Measurements from ENCODE around the gene CHST3.
A peak's percentile ranks its signal among the peaks of the same experiment; 100 is the strongest.
"Not testable (repeated sequence)": the region's sequence is repeated elsewhere in the genome, so short reads cannot be mapped to it uniquely, and the experiment has no call there.

The CHST3 gene

GRCh38 chr10:71964098-71964742 lies at the start of gene CHST3:
CHST3 (plus strand) TSS chr10:71964395; CDS start chr10:72005843, 41,448 bp downstream.
- DNase-seq, result no peak

DNA sequence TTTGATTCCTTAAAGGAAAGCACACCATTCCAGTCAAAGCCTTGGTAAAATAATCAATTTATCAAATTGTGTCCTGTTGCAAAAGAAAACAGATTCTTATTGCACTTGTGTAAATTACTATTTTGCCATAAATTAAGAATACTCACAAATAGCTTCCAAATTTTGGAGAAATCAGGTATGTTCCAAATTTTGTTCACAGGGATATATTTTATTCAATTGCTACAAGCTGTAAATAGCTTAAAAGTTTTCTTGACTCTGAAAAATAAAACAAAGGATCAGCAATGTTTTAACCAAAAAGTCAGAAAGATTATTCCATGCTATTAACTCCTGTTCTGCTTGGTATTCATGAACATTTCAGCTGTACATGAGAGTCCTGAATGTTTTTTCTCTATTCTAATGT lies 47.4 kb upstream of the CHST3 start:
- DNase-seq, result no peak

DNA sequence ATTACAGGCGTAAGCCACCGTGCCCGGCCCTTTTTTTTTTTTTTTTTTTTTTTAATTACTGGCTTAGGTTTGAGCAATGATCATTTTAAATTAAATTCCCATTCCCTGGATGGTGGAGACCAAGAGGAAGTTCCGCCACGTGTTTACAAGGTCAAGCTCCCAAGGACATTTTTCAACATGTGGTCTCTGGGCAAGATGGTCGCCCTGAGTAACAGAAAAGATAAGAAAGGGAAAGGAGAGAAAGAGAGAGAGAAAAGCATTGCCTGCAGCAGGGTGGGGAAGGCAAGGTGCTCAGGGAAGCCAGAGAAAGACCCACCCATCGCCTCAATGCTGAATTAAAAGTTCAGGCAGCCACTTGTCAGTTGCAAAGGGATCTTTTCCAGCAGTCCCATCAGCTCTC lies 45.2 kb upstream of the CHST3 start:
- DNase-seq, result no peak

DNA sequence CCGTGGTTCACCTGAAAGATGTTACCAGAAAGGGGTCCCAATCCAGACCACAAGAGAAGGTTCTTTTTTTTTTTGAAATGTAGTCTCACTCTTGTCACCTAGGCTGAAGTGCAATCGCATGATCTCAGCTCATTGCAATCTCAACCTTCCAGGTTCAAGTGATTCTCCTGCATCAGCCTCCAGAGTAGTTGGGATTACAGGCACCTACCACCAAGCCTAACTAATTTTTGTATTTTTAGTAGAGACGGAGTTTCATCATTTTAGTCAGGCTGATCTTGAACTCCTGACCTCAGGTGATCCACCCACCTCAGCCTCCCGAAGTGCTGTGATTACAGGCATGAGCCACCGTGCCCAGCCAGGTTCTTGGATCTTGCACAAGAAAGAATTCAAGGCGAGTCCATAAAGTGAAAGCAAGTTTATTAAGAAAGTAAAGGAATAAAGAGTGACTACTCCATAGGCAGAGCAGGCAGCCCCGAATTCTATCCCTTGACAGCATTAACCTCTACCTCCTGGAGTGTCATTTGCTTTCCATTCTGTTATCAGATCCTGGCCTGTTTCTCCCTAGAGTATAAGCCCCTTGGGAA lies 44.1 kb upstream of the CHST3 start:
- not testable (repeated sequence) for DNase-seq

DNA sequence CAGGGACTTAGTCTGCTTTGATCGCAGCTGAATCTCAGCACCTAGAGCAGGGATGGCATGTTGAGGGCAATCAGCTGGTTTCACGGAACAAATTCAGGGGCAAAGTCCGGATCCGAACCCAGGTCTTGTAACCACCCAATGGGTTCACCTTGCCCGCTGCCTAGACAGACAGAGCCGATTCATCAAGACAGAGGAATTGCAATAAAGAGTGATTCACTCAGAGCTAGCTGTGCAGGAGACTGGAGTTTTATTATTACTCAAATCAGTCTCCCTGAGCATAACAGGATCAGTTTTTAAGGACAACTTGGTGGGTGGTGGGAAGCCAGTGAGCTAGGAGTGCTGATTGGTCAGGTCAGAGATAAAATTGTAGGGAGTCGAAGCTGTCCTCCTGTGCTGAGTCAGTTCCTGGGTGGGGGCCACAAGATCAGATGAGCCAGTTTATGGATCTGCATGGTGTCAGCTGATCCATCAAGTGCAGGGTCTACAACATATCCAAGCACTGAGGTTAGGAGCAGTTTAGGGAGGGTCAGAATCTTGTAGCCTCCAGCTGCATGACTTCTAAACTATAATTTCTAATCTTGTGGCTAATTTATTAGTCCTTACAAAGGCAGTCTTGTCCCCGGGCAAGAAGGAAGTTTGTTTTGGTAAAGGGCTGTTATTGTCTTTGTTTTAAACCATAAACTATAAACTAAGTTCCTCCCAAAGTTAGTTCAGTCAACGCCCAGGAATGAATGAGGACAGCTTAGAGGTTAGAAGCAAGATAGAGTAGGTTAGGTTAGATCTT lies 43.5 kb upstream of the CHST3 start:
- DNase-seq, result no peak

DNA sequence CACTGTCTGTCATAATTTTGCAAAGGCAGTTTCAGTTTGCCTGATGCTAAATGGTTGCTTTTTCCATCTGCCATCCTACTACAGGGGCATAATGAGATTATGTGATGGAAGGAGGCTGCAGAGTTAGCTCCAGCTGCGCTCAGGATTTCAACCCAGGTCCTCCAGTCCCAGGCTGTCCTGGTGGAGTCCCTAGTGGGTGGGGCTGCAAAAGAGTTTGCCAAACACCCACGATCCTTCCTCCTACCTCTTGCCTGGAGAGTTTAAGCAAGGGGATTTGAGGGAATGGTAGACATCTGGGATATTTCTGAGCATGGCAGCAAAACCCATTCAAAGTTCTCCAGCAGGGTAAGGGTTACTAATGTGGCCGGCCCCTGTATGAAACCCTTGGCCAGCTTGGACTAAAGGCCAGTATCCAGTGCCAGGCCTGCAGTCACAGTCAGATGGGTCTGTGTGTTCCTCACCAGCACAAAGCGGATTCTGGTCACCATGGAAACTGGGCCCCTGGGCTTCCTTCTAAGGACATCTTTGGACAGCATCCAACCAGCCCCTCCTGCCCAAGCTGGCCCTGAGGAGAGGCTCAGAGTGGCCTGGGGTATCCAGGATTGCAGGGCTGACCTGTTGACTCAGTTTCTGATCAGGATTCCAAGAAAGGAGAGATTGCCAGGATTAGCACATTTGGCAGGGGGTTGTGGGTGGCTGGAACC lies 42.7 kb upstream of the CHST3 start:
- DNase-seq, result no peak

DNA sequence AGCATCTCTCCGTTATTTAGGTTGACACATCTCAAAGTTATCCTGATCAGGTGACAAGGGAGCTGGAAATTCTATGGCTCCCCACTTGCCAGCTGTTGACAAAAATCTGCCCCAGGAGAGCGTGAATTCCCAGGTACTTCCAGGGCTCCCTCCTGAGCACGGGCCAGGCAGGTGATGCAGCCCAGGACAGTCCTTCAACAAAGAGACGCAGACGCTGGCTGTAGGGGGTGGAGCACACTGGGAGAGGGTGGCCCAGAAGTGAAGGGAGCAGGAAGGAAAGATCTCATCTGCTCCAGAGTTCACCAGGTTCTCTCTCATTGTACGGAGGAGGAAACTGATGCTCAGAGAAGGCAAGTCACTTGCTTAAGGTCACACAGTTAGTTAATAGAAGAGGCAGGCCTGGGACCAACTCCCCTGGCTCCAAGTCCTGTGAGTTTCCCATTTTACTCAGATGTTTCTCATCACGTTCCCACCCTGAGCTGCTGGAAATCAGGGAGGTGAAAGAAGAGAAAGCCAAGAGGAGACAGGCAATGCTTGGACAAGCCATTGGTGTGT lies 41.0 kb upstream of the CHST3 start:
- no peak for DNase-seq

DNA sequence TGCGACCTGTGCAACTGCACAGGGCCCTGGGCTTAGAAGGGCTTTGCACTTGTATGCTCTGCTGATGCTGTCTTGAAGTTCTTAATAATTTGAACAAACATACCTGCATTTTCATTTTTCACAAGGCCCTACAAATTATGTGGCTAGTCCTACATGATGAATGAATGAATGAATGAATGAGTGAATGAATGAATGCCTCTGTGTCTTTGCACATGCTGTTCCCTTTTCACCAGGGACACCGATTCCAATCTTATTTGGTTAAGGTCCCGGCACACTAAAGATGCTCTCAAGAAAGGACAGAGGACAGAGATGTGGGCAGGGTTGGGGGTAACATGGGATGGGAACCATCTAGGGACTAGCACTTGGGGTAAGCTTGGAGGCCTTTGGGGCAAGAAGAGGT lies 39.4 kb upstream of the CHST3 start:
- no peak for DNase-seq

GRCh38 chr10:71927159-71927558 lies 37.0 kb upstream of the CHST3 start:
- no peak for DNase-seq

GRCh38 chr10:71927776-71928592 lies 36.2 kb upstream of the CHST3 start:
- DNase-seq, result no peak

GRCh38 chr10:71931295-71931694 lies 32.9 kb upstream of the CHST3 start:
- no peak for DNase-seq

DNA sequence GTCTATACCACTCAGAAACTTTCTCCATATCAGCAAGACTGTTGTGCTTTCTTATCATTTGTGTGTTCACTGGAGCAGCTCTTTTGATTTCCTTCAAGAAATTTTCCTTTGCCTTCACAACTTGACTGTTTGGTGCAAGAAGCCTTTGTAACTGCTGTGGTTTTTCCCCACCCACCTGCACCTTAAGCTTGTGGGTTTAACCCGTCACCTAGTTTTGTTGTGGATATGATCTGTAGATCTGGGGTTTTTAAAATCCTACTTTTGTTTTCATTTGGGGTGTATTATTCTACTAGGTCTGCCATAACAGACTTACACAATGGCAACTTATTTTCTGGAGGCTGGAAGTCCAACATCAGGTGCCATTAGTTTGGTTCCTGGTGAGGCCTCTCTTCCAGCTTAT lies 30.5 kb upstream of the CHST3 start:
- peak; percentile 32 for DNase-seq

DNA sequence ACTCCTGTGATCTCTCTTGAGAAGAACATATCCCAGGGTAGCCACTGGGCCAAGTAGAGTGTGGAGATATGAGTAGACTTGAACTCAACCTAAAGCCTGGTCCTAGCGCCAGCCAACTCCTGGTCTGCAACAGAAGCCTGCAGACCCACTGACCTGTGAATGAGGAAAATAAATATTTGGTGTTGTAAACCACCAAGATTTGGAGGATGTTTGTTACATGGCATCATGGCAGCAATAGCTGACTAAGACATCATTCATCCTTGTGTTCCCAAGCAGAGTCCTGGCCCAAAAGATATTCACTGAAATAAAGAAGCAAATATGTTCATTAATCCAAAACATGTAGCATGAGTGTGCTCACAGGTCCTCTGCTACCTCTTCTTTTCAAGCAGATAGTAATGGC lies 26.0 kb upstream of the CHST3 start:
- DNase-seq, result no peak

DNA sequence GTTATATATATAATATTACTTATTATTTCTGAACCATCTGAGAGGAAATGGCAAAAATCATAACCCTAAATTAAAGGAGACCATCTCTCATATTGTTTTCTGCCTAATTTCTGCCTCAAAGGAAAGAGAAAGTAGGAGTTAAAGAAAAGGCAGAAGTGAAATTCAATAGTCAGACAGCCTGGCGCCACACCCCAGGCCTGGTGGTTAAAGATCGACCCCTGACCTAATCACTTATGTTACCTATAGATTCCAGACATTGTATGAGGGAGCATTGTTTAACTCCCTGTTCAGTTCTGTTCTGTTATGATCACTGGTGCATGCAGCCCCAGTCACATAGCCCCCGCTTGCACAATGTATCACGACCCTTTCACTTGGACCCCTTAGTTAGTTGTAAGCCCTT lies 24.9 kb upstream of the CHST3 start:
- DNase-seq, result no peak

GRCh38 chr10:71939861-71940474 lies 24.2 kb upstream of the CHST3 start:
- no peak for DNase-seq

DNA sequence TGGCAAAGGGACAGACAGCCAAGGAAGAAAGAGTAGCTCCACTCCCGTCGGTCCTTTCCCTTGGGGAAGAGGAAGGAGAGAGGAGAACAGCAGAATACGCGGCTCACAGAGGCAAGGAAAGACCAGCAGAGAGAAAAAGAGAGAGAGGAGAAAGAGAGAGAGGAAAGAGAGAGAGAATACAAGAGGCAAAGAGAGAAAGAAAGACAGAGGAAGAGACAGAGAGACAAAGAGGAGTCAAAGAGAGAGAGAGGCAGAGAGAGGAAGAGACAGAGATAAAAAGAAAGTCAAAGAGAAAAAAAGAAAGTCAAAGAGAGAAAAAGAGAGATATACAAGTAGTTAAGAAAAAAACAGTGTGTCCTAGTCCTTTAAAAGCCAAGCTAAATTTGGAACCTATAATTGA lies 23.4 kb upstream of the CHST3 start:
- DNase-seq, result no peak

DNA sequence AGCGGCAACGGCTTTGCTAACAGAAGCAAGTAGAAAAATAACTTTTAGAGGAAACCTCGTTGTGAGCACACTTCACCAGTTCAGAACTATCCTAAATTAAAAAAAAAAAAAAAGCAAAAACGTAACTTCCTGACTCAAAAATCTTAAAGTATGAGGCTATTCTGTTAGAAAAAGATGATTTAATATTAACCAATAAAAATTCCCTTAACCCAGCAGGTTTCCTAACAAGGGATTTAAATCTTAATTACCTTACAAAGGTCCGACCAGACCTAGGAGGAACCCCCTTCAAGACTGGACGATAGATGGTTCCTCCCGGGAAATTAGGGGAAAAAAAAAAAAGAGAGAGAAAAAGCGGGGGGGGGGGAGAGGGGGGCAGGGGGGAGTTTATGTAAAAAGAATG lies 22.9 kb upstream of the CHST3 start:
- no peak for DNase-seq

- DNase-seq, result no peak
Observed at GRCh38 chr10:71945819-71946474, 18.2 kb upstream of the CHST3 start.

DNA sequence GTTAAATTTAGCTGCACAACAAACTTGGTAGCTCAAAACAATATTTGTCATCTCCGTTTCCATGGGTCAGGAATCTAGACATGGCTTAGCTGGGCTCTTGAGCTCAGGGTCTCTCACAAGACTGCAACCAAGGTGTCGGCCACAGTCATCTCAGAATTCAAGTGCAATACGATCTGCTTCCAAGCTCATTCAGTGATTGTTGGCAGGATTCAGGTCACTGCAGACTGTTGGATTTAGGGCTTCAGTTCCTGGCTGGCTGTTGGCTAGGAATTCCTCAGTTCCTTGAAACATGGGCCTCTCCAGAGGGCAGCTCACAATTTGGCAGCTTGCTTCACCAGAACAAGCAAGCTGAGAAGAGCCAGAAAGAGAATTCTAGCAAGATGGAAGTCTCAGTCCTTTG lies 17.5 kb upstream of the CHST3 start:
- no peak for DNase-seq

DNA sequence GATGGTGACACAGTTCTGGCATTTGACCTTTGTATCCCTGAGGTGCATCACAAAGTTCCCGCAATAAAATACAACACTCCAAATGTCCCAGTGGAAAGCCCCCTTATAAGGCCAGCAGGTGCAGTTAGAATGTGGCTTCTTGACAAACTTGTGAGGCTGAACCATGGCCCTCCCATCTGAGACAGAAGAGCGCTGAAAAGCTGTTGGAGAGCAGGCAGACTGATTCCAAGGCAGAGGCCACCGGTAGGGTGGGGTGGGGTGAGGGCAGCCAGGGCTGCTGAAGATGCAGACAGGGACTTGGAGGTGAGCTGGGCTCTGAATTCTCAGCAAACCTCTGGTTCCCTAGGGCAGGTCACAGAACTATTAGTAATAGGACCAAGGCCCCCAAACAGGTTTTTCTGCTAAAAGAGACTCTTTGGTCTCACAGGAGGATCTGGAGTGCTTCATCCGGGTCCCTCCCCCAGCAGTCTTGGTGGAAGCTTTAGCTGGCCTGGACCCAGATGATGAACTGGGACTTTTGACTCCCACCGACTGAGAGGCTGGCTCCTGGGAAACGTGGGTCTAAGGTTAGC lies 15.6 kb upstream of the CHST3 start:
- no peak for DNase-seq

DNA sequence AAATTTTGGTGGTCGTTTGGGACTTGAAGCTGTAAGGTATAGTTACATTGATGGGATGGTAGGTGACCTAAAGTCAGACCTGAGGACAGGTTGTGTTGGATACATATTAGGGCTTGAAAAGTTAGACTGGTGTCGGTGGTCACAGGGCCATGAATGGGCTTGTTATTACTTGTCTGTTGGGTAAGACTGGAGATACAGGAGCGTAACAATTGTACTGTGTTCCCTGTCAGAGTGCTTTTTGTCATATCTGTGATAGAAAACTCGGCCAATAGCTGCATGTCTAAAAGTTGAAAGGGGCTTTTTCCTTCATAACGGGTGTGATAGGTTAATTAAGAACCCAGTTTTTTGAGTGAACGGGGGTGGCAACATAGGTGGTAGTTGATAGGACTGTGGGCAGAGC lies 13.5 kb upstream of the CHST3 start:
- DNase-seq, result no peak
